ENCODE data around the gene KRTCAP3. TPM values are rescaled to one million over a fixed set of nuclear protein-coding genes. Genes with fewer than 3 reads are reported as not detected.

Gene KRTCAP3
- total RNA-seq, 1 donor from 2014 or later: 65.7 TPM

- no peak for DNase-seq (ENCODE audit: low spot score)
Observed at GRCh38 chr2:27441226-27441926, 805 bp upstream of the KRTCAP3 start.

GRCh38 chr2:27442920-27443282 lies 720 bp downstream of the KRTCAP3 start:
- no peak for DNase-seq (ENCODE audit: low spot score)

DNA sequence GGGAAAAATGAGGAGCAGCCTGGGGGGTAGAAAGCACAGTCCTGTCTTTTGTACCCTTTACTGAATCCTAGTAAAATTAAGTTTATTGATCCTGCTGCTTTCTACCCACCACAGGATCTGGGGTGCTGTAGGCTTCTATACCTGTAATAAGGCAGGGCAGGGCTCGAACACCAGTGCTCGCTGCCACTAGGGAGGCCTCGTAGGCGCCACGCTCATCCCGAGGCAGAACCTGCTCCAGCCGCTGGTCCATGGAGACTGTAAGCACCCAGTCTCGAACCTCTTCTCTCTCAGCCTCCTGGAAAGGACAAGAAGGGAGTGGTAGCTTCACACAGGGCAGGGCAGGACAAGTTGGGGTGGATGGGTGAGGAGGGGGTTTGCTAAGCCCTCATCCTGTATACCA lies 3.0 kb downstream of the KRTCAP3 start:
- DNase-seq (ENCODE audit: low spot score): no peak

- DNase-seq (ENCODE audit: low spot score): no peak
Observed at GRCh38 chr2:27445615-27446014, 3.4 kb downstream of the KRTCAP3 start.

DNA sequence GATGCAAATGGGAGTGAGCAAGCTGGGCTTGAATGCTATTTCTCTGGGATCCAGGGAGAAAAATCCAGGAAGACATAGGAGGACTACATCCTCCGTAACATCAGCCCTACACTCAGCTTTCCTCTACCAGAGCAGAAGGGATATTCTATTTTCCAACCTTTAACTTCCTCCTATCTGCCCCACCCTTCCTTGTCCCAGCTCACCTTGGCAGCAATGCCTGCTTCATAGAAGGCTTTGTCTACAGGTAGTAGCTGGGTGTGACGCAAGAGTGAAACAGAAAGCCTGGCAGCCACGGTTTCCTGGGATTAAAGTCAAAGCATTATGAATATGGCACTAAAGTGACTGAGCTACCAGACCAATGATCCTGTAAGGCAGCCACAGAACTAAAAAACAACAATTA lies 3.9 kb downstream of the KRTCAP3 start:
- DNase-seq (ENCODE audit: low spot score): peak; percentile 86

- no peak for DNase-seq (ENCODE audit: low spot score)
Observed at GRCh38 chr2:27448381-27448780, 6.2 kb downstream of the KRTCAP3 start.

DNA sequence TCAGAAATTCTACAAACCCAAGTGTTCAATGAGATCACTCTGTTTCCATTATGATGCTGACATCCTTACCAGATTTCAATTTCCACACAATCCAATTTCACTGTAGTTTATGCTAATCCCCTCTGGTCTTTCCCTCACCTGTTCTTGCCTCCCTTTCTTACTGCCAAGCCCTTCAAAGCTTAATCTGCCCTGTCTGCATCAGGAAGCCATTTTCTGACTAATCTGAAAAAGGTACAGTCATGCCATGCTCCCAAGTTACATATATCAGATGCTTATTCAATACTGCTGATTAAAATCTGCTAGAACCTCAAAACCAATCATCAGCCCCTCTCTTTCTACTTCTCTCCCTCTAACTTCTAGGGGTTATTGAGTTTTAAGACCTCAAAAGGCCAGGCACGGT lies 8.9 kb downstream of the KRTCAP3 start:
- DNase-seq (ENCODE audit: low spot score): no peak

DNA sequence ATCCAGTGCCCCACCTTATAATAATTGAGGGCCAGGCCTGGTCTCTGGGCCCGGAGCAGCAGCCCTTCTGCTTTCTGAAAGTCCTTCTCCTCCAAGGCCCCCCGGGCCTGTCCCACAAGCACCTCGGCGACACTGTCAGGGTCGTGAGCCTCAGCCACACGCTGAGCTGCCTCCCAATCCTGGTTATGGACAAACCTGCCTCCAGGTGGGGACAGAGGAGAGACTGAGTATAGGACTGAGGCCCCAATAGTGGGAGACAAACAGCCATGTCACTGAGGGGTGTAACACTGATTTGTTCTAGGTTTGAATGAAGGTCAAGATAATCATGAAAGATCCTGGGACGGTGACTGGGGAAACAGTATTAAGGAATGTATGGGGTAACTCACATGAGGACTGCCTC lies 11.8 kb downstream of the KRTCAP3 start:
- DNase-seq (ENCODE audit: low spot score): no peak

DNA sequence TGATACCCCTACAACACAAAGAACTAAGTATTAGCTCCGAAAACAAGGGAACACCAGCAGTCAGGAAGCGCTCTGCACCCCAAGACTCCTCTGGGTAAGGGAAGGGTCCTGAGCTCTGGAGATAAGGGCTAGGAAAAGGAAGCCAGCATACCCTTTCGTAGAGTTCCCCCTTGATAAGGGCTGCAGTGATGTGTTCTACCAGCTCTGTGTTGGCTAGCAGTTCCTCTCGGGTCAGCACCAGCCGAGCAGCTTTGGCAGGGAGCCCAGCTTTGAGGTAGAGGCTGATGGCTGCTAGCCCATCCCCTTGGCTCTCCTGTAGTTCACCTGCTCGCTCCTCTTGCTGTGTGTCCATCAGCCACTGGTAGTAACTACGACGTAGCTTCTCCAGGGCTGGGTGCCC lies 18.9 kb downstream of the KRTCAP3 start:
- no peak for DNase-seq (ENCODE audit: low spot score)

DNA sequence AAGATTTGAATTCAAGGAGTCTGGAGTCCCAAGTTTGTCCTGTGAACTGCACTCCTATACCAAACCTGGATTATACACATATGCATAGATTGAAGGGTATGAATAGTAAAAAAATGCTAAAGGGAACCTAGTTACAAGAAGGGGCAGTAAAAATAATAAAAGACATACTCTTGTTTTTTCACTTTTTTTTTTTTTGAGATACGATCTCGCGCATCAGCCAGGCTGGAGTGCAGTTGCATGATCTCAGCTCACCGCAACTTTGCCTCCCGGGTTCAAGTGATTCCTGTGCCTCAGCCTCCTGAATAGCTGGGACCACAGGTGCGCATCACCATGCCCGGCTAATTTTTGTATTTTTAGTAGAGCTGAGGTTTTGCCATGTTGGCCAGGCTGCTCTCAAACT lies 22.3 kb downstream of the KRTCAP3 start:
- DNase-seq (ENCODE audit: low spot score): no peak

- no peak for DNase-seq (ENCODE audit: low spot score)
Observed at GRCh38 chr2:27471961-27472360, 29.8 kb downstream of the KRTCAP3 start.

DNA sequence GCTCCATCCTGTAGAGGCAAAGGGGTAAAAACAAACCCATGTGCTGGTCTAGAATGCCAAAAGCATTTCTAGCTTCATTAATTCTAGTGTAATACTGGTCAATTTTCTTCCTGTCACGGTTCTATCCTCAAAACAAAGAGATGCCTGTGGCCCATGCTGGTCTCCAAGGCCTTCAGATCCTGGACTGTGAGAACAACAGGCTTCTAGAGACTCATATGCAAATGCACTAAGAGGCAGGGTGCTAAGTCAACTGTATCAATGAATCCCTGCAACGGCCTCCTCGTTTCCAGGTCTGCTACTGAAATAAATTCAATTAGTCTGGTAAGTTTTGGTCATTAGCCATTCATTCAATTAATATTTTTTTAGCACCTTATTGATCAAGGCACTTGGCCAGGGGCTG lies 43.3 kb downstream of the KRTCAP3 start:
- no peak for DNase-seq (ENCODE audit: low spot score)

DNA sequence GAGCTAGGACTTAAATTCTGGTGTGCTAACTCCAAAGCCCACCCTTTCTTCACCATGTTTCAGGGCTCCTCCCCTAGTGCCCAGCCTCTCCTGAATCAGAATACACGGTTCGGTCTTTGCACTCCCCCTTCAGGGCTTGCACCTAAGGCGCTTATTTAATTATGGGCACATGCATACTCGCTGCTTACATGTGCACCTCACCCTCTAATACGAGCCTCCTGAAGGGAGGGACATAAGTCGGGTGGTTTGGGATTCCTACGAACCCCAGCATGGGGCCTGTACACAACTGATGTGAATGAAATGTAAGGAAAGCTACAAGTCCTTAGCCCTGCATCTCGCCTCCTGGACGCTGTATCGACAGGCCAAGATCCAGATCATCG lies 46.9 kb downstream of the KRTCAP3 start:
- DNase-seq (ENCODE audit: low spot score): no peak

GRCh38 chr2:27489498-27490397 lies 47.6 kb downstream of the KRTCAP3 start, which contains the start of gene IFT172:
Gene IFT172 (minus strand): TSS chr2:27489743. CDS start chr2:27489653, 90 bp downstream.
- peak; percentile 100 for DNase-seq (ENCODE audit: low spot score)

- DNase-seq (ENCODE audit: low spot score): no peak
Observed at GRCh38 chr2:27492557-27492956, 50.4 kb downstream of the KRTCAP3 start.

DNA sequence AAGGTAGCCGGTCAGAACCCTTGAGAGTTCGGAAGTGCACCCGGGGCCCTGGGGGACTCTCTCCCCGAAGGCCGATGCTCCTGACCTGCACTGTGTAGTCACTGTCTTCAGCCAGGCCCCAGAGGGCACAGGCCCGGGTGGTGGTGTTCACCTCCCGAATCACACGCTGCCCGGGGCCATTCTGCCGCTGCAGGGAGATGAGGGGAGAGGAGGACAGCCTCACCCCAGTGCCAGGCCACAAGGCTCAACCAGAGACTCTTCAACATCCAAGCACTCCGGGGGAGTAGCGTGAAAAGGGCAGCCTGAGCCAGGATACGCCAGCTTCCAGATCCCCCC lies 51.7 kb downstream of the KRTCAP3 start:
- no peak for DNase-seq (ENCODE audit: low spot score)

Other genes with a start within 250 kb of the KRTCAP3 start
- 104 TPM for gene ATRAID, start 230.3 kb upstream of the KRTCAP3 start, total RNA-seq
- 24.9 TPM for gene SLC5A6, start 230.1 kb upstream of the KRTCAP3 start, total RNA-seq
- 26.7 TPM for gene CAD, start 225.0 kb upstream of the KRTCAP3 start, total RNA-seq
- gene SLC30A3, start 179.3 kb upstream of the KRTCAP3 start, total RNA-seq: not detected
- gene DNAJC5G, start 166.9 kb upstream of the KRTCAP3 start, total RNA-seq: not detected
- 0.26 TPM for gene TRIM54, start 160.0 kb upstream of the KRTCAP3 start, total RNA-seq
- 3.1 TPM for gene UCN, start 133.9 kb upstream of the KRTCAP3 start, total RNA-seq
- gene MPV17, start 119.3 kb upstream of the KRTCAP3 start, total RNA-seq: 62.6 TPM
- 49.5 TPM for gene GTF3C2, start 85.6 kb upstream of the KRTCAP3 start, total RNA-seq
- 32.3 TPM for gene EIF2B4, start 72.0 kb upstream of the KRTCAP3 start, total RNA-seq
- gene SNX17, start 71.8 kb upstream of the KRTCAP3 start, total RNA-seq: 105 TPM
- 25.6 TPM for gene ZNF513, start 61.6 kb upstream of the KRTCAP3 start, total RNA-seq
- 56.7 TPM for gene PPM1G, start 32.8 kb upstream of the KRTCAP3 start, total RNA-seq
- gene NRBP1, start 13.8 kb upstream of the KRTCAP3 start, total RNA-seq: 90.1 TPM
- gene IFT172, start 47.4 kb downstream of the KRTCAP3 start, total RNA-seq: 54.4 TPM
- gene FNDC4, start 52.8 kb downstream of the KRTCAP3 start, total RNA-seq: 13.4 TPM
- gene GCKR, start 54.5 kb downstream of the KRTCAP3 start, total RNA-seq: 7.6 TPM
- gene ZNF512, start 140.7 kb downstream of the KRTCAP3 start, total RNA-seq: 32.6 TPM
- gene CCDC121, start 186.6 kb downstream of the KRTCAP3 start, total RNA-seq: 4.7 TPM
- 24.2 TPM for gene GPN1, start 186.7 kb downstream of the KRTCAP3 start, total RNA-seq
- gene SUPT7L, start 221.2 kb downstream of the KRTCAP3 start, total RNA-seq: 34.8 TPM
- 17.4 TPM for gene SLC4A1AP, start 221.5 kb downstream of the KRTCAP3 start, total RNA-seq

Measured in mucosa of gallbladder (tissue), 1 donor.